Keratinocyte (primary cell): Measurements from ENCODE around the gene ZNF629. TPM values are rescaled to one million over a fixed set of nuclear protein-coding genes. Genes with fewer than 3 reads are reported as not detected.

Experiments used
- DNase-seq: peaks from one replicate; pipeline ENCODE4 v3.0.0-alpha.2; 2011; ENCODE audit warnings: low read depth, missing footprints, low spot score
- FAIRE-seq: peaks from 2 replicates; lab custom pipeline; 2011; peaks lifted over from hg19 to GRCh38; lab: Jason Lieb, UNC
- H2AFZ ChIP-seq: 2 replicates; pipeline ENCODE4 v1.6.0; 2012; ENCODE audit warnings: low read length, control low read depth, inconsistent platforms; ENCODE audit not compliant: control insufficient read depth
- H3K27ac ChIP-seq: 2 replicates; pipeline ENCODE4 v1.5.1; 2011; ENCODE audit warnings: low read length; ENCODE audit not compliant: control insufficient read depth, insufficient read depth
- H3K27me3 ChIP-seq: 3 replicates; pipeline ENCODE4 v1.6.0; 2011; ENCODE audit warnings: low read length; ENCODE audit not compliant: control insufficient read depth, insufficient read depth; ENCODE audit errors: extremely low read depth
- H3K36me3 ChIP-seq, 2 experiments: 2 replicates in 1 of 2; 3 replicates in 1 of 2; pipeline ENCODE4 v1.5.1; 2011; ENCODE audit warnings: low read length in 2 of 2, mild to moderate bottlenecking in 1 of 2; ENCODE audit not compliant: control insufficient read depth in 2 of 2, insufficient read depth in 2 of 2; ENCODE audit errors: extremely low read depth in 1 of 2
- H3K4me1 ChIP-seq: 3 replicates; pipeline ENCODE4 v1.5.1; 2011; ENCODE audit warnings: low read length; ENCODE audit not compliant: control insufficient read depth, insufficient read depth; ENCODE audit errors: extremely low read depth
- H3K4me2 ChIP-seq: 3 replicates; pipeline ENCODE4 v1.6.0; 2011; ENCODE audit warnings: low read depth, low read length; ENCODE audit not compliant: control insufficient read depth, insufficient read depth; ENCODE audit errors: extremely low read depth
- H3K4me3 ChIP-seq, 3 experiments: fragments of 200-600 bp in 1 of 3; sonication (generic) in 1 of 3; 2 replicates in 2 of 3; 3 replicates in 1 of 3; pipeline ENCODE4 v1.5.1; 2011 to 2016; ENCODE audit warnings: low read length in 3 of 3, mild to moderate bottlenecking in 3 of 3, control low read depth in 2 of 3, inconsistent platforms in 1 of 3, low read depth in 1 of 3, mixed read lengths in 1 of 3, mixed run types in 1 of 3, moderate library complexity in 1 of 3; ENCODE audit not compliant: control insufficient read depth in 2 of 3, insufficient read depth in 2 of 3; ENCODE audit errors: extremely low read depth in 1 of 3
- H3K79me2 ChIP-seq: 2 replicates; pipeline ENCODE4 v1.6.0; 2012; ENCODE audit warnings: low read length; ENCODE audit not compliant: control insufficient read depth, insufficient read depth
- H3K9ac ChIP-seq: 3 replicates; pipeline ENCODE4 v1.6.0; 2011; ENCODE audit warnings: low read length; ENCODE audit not compliant: control insufficient read depth, insufficient read depth; ENCODE audit errors: extremely low read depth
- H3K9me1 ChIP-seq: 3 replicates; pipeline ENCODE4 v1.6.0; 2011; ENCODE audit warnings: low read length; ENCODE audit not compliant: control insufficient read depth, insufficient read depth; ENCODE audit errors: extremely low read depth
- H3K9me3 ChIP-seq: 2 replicates; pipeline ENCODE4 v1.5.1; 2012; ENCODE audit warnings: low read depth, low read length; ENCODE audit not compliant: control insufficient read depth
- H4K20me1 ChIP-seq: 3 replicates; pipeline ENCODE4 v1.6.0; 2011; ENCODE audit warnings: low read length; ENCODE audit not compliant: control insufficient read depth, insufficient read depth; ENCODE audit errors: extremely low read depth
- EZH2 ChIP-seq: IDR thresholded peaks from one replicate; pipeline ENCODE4 v1.6.1; 2012; ENCODE audit warnings: inconsistent platforms, mild to moderate bottlenecking, low read length, moderate library complexity
- dilution Hi-C: fragments of 300-500 bp; cut with MboI; formaldehyde crosslinking; loops from one replicate; pipeline ENCODE4 v1.7.0; 2020; ENCODE audit warnings: low sequenced_read_pairs; ENCODE audit not compliant: extremely low pct_ligation_motif_present
- polyA plus RNA-seq, 5 experiments: library from polyadenylated mRNA; depleted of rRNA in 3 of 5; stranded (reverse) in 3 of 5; stranded (forward) in 1 of 5; unstranded in 1 of 5; fragments of >200 nt; gene quantifications; 1 replicate in 1 of 5; 2 replicates in 3 of 5; 3 replicates in 1 of 5; pipeline versions ENCODE4 v1.2.1 to v1.2.3, GENCODE V29; 2011 to 2012; ENCODE audit warnings: missing spikeins in 2 of 5, low read depth in 1 of 5, low replicate concordance in 1 of 5
- small RNA-seq, 3 experiments: library from RNA; depleted of rRNA; stranded (forward); fragments of <200 nt; gene quantifications; one replicate each; pipeline ENCODE3, GENCODE V24; 2012; ENCODE audit warnings: low read depth in 3 of 3, low replicate concordance in 1 of 3; ENCODE audit not compliant: insufficient read length in 3 of 3
- TF ChIP-seq, protein P1 (sequence below), 3 experiments: IDR thresholded peaks in 1 of 3; conservative IDR thresholded peaks in 1 of 3; optimal IDR thresholded peaks in 1 of 3; 2 replicates in 2 of 3; 3 replicates in 1 of 3; pipeline versions ENCODE3 to v1.5.1; 2011; ENCODE audit warnings: low read length in 3 of 3, mild to moderate bottlenecking in 3 of 3, moderate library complexity in 2 of 3, control low read depth in 1 of 3, inconsistent platforms in 1 of 3; ENCODE audit not compliant: insufficient read depth in 2 of 3; ENCODE audit errors: extremely low read depth in 1 of 3

ZNF629 gene
- polyA plus RNA-seq, 1 donor (not counting 4 experiments of a cell fraction or from before 2014, with no cell fraction given), result 3.6 TPM

DNA sequence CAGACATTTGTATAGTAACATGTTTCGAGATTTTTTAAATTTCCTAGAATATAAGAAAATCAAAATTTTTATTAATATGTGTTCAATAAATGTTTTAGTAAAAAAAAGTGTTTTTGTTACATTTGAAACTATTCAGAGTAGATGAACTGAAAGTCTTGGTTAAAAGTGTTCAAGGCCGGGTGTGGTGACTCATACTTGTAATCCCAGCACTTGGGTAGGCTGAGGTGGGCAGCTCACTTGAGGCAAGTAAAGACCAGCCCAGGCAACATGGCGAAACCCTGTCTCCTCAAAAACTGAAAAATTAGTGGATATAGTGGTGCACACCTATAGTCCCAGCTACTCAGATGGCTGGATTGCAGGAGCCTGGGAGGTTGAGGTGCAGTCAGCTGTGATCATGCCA lies 55.6 kb downstream of the ZNF629 start:
- dilution Hi-C loops, result no loop called here
- FAIRE-seq (no peak), DNase-seq (no peak)
- Histone ChIP-seq H3K9me3 (no peaks in the 10 kb centered on the region), H2AFZ (no peak overlapping the region), H3K27me3 (no peaks in the 10 kb centered on the region), H3K4me3 (no peak overlapping the region), H3K27ac (no peak overlapping the region), H3K9me1 (no peaks in the 10 kb centered on the region), H3K36me3 (peaks cover 35 to 44% of the 10 kb centered on the region in 2 experiments), H4K20me1 (no peaks in the 10 kb centered on the region), H3K4me2 (no peak overlapping the region), H3K79me2 (peaks cover 12% of the 10 kb centered on the region), H3K9ac (no peak overlapping the region), H3K4me1 (peaks cover 8% of the 10 kb centered on the region)
- TF ChIP-seq, protein P1, sequence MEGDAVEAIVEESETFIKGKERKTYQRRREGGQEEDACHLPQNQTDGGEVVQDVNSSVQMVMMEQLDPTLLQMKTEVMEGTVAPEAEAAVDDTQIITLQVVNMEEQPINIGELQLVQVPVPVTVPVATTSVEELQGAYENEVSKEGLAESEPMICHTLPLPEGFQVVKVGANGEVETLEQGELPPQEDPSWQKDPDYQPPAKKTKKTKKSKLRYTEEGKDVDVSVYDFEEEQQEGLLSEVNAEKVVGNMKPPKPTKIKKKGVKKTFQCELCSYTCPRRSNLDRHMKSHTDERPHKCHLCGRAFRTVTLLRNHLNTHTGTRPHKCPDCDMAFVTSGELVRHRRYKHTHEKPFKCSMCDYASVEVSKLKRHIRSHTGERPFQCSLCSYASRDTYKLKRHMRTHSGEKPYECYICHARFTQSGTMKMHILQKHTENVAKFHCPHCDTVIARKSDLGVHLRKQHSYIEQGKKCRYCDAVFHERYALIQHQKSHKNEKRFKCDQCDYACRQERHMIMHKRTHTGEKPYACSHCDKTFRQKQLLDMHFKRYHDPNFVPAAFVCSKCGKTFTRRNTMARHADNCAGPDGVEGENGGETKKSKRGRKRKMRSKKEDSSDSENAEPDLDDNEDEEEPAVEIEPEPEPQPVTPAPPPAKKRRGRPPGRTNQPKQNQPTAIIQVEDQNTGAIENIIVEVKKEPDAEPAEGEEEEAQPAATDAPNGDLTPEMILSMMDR (optimal IDR thresholded peaks at IDR 0.05 in 1 of 3, IDR thresholded peaks at IDR 0.05 in 1 of 3, conservative IDR thresholded peaks at IDR 0.05 in 1 of 3; ENCODE audit: extremely low read depth in 1 of 3, insufficient read depth in 2 of 3, low read length in 3 of 3), result no peak
- TF ChIP-seq EZH2, result no peak

DNA sequence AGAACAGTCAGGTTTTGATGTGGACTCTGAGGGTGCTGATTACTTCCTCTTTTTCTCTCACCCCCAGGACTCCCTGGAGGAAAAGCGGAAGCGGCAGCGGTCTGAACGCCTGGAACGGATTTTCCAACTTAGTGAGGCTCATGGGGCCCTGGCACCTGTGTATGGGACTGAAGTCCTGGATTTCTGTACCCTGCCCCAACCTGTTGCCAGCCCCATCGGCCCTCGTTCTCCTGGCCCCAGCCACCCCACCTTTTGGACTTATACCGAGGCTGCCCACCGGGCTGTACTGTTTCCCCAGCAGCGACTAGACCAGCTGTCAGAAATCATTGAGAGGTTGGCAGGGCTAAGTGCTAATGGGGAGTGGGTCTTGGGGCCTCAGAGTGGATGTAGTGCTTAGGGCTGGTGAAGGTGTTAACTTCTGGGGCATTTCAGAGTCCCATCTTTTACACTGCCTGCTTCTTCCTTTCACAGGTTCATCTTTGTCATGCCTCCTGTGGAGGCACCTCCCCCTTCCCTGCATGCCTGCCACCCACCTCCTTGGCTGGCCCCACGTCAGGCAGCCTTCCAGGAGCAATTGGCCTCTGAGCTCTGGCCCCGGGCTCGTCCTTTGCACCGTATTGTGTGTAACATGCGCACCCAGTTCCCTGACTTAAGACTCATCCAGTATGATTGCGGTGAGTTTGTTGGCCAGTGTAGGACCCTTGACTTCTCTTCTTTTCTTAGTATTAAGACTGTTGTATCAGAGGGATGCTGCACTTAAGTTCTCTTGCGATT lies 57.9 kb downstream of the ZNF629 start:
- peaks cover 40 to 44% of the 10 kb centered on the region in 2 experiments for H3K36me3 ChIP-seq

More for the DNA sequence above, 57.9 kb downstream of the ZNF629 start:
- DNase-seq, result no peak
- no peak overlapping the region for H3K9ac ChIP-seq
- H3K4me1 ChIP-seq, result peaks cover 8% of the 10 kb centered on the region
- peaks cover 23% of the 10 kb centered on the region for H3K79me2 ChIP-seq
- dilution Hi-C loops, result no loop called here
- H3K4me2 ChIP-seq, result no peak overlapping the region
- FAIRE-seq, result no peak
- H3K4me3 ChIP-seq, result no peak overlapping the region
- H4K20me1 ChIP-seq, result no peaks in the 10 kb centered on the region
- no peaks in the 10 kb centered on the region for H3K9me1 ChIP-seq
- H2AFZ ChIP-seq, result no peak overlapping the region
- no peak for TF ChIP-seq EZH2
- TF ChIP-seq, protein P1 (optimal IDR thresholded peaks at IDR 0.05 in 1 of 3, IDR thresholded peaks at IDR 0.05 in 1 of 3, conservative IDR thresholded peaks at IDR 0.05 in 1 of 3; ENCODE audit: extremely low read depth in 1 of 3, insufficient read depth in 2 of 3, low read length in 3 of 3), result no peak
- H3K27me3 ChIP-seq, result no peaks in the 10 kb centered on the region
- no peak overlapping the region for H3K27ac ChIP-seq
- H3K9me3 ChIP-seq, result no peaks in the 10 kb centered on the region

Small RNA genes within 50 kb of the gene (small RNA-seq; reads per million reads assigned to genes)
- 0 reads per million in 3 experiments for gene RF00017

Other genes starting within 250 kb of the ZNF629 start
- gene ZNF764, start 228.8 kb downstream of the ZNF629 start, polyA plus RNA-seq, result 1.6 to 2.3 TPM (median 1.6 TPM) in 3 replicates
- 3.8 to 4.9 TPM (median 4.3 TPM) in 3 replicates for gene ZNF688, start 215.5 kb downstream of the ZNF629 start, polyA plus RNA-seq
- gene ZNF785, start 201.5 kb downstream of the ZNF629 start, polyA plus RNA-seq, result 3.4 to 4.6 TPM (median 4.1 TPM) in 3 replicates
- gene ZNF689, start 176.8 kb downstream of the ZNF629 start, polyA plus RNA-seq, result 2.1 to 5.7 TPM (median 3.3 TPM) in 3 replicates
- 4.3 to 7.4 TPM (median 4.8 TPM) in 3 replicates for gene PRR14, start 136.2 kb downstream of the ZNF629 start, polyA plus RNA-seq
- 5.1 to 7.7 TPM (median 7.3 TPM) in 3 replicates for gene FBRS, start 128.8 kb downstream of the ZNF629 start, polyA plus RNA-seq
- gene SRCAP, start 88.0 kb downstream of the ZNF629 start, polyA plus RNA-seq, result 1.0 to 4.6 TPM (median 1.4 TPM) in 3 replicates
- 28.9 to 40.6 TPM (median 31.8 TPM) in 3 replicates for gene PHKG2, start 38.8 kb downstream of the ZNF629 start, polyA plus RNA-seq
- gene CFAP119, start 25.1 kb downstream of the ZNF629 start, polyA plus RNA-seq, result 2.2 to 3.0 TPM (median 2.3 TPM) in 3 replicates
- gene RNF40, start 24.9 kb downstream of the ZNF629 start, polyA plus RNA-seq, result 45.2 to 59.6 TPM (median 52.7 TPM) in 3 replicates
- 18.5 to 22.4 TPM (median 19.2 TPM) in 3 replicates for gene BCL7C, start 106.9 kb upstream of the ZNF629 start, polyA plus RNA-seq
- gene CTF1, start 109.4 kb upstream of the ZNF629 start, polyA plus RNA-seq, result 2.1 to 3.2 TPM (median 2.6 TPM) in 3 replicates
- 9.6 to 15.0 TPM (median 10.2 TPM) in 3 replicates for gene FBXL19, start 136.4 kb upstream of the ZNF629 start, polyA plus RNA-seq
- gene ORAI3, start 161.9 kb upstream of the ZNF629 start, polyA plus RNA-seq, result 8.1 to 12.7 TPM (median 10.8 TPM) in 3 replicates
- gene SETD1A, start 170.5 kb upstream of the ZNF629 start, polyA plus RNA-seq, result 0.94 to 3.7 TPM (median 1.1 TPM) in 3 replicates
- 2.0 to 3.5 TPM (median 2.4 TPM) in 3 replicates for gene HSD3B7, start 198.0 kb upstream of the ZNF629 start, polyA plus RNA-seq
- gene STX1B, start 223.4 kb upstream of the ZNF629 start, polyA plus RNA-seq, result 0.34 to 0.55 TPM (median 0.50 TPM) in 3 replicates
- gene STX4, start 246.4 kb upstream of the ZNF629 start, polyA plus RNA-seq, result 43.6 to 51.1 TPM (median 48.3 TPM) in 3 replicates